HCT116 (cell line): Measurements from ENCODE around the gene GNG2. TPM values are rescaled to one million over a fixed set of nuclear protein-coding genes. Genes with fewer than 3 reads are reported as not detected.

ENCODE experiments used
- ATAC-seq: fragments of 200-7000 bp; cut with Tn5 transposase; 2 replicates; pipeline ENCODE4 v1.9.1; 2020; ENCODE audit warnings: mild to moderate bottlenecking, moderate library complexity
- BruUV-seq: library from RNA; stranded (reverse); fragments of 400-500 nt; replicated peaks from 2 replicates; lab custom pipeline; 2021; lab: Mats Ljungman, UMichigan
- CTCF ChIA-PET: fragments of 300-600 bp; sonication (Branson Sonifier 250); formaldehyde crosslinking; loops from one replicate; lab custom pipeline; 2021; ENCODE audit warnings: antibody characterized with exemption; lab: Charles Lee
- POLR2A ChIA-PET: fragments of 300-600, 350-600 bp; sonication (Branson Sonifier 250); formaldehyde crosslinking; loops from one replicate; lab custom pipeline; 2021; ENCODE audit warnings: antibody characterized with exemption; lab: Charles Lee
- RAD21 ChIA-PET, 2 experiments: fragments of 300-600 bp; sonication (Branson Sonifier 250); formaldehyde crosslinking; loops; one replicate each; lab custom pipeline; 2023; ENCODE audit warnings: low total read pairs in 2 of 2; ENCODE audit not compliant: uncharacterized antibody in 2 of 2, unreplicated experiment in 2 of 2, low non-redundant PET in 1 of 2; lab: Charles Lee
- DNase-seq: peaks from one replicate; pipeline ENCODE4 v3.0.0-alpha.2; 2010; ENCODE audit warnings: low read depth, low spot score
- H2AFZ ChIP-seq: fragments of 200-600 bp; shearing (Covaris generic), sonication (generic); 2 replicates; pipeline ENCODE4 v1.6.1; 2017; ENCODE audit warnings: low read depth, mixed run types, mixed read lengths, antibody characterized with exemption, low read length; ENCODE audit not compliant: poor library complexity, severe bottlenecking
- H3K27ac ChIP-seq: 2 replicates; pipeline ENCODE4 v1.5.1; 2012; ENCODE audit warnings: low read depth, low read length
- H3K27me3 ChIP-seq: fragments of 200-600 bp; sonication (generic); 2 replicates; pipeline ENCODE4 v1.6.1; 2016; ENCODE audit warnings: mixed run types, low read length, mixed read lengths; ENCODE audit not compliant: insufficient read depth
- H3K36me3 ChIP-seq, 2 experiments: fragments of 200-500 bp in 1 of 2; fragments of 200-600 bp in 1 of 2; sonication (Bioruptor generic) in 1 of 2; sonication (generic) in 1 of 2; 2 replicates each; pipeline versions ENCODE4 v1.5.1 to v1.6.1; 2014 to 2016; ENCODE audit warnings: low read length in 2 of 2, inconsistent platforms in 1 of 2, mixed read lengths in 1 of 2, mixed run types in 1 of 2; ENCODE audit not compliant: insufficient read depth in 2 of 2, control insufficient read depth in 1 of 2
- H3K4me1 ChIP-seq, 2 experiments: fragments of 200-600 bp in 1 of 2; sonication (generic) in 1 of 2; 2 replicates each; pipeline versions ENCODE4 v1.5.1 to v1.6.1; 2012 to 2017; ENCODE audit warnings: low read length in 2 of 2, inconsistent platforms in 1 of 2, mild to moderate bottlenecking in 1 of 2, mixed read lengths in 1 of 2, mixed run types in 1 of 2, moderate library complexity in 1 of 2; ENCODE audit not compliant: insufficient read depth in 2 of 2, control insufficient read depth in 1 of 2
- H3K4me2 ChIP-seq: fragments of 200-600 bp; sonication (generic); 2 replicates; pipeline ENCODE4 v1.6.1; 2017; ENCODE audit warnings: mixed run types, low read length, mixed read lengths
- H3K4me3 ChIP-seq, 2 experiments: fragments of 200-600 bp in 1 of 2; sonication (generic) in 1 of 2; replicated peaks in 1 of 2; 2 replicates each; pipeline ENCODE4 v1.5.1; 2011 to 2016; ENCODE audit warnings: low read length in 2 of 2, control low read depth in 1 of 2, low read depth in 1 of 2, mild to moderate bottlenecking in 1 of 2, mixed read lengths in 1 of 2, mixed run types in 1 of 2
- H3K79me2 ChIP-seq: fragments of 200-600 bp; sonication (generic); 2 replicates; pipeline ENCODE4 v1.6.1; 2017; ENCODE audit warnings: mild to moderate bottlenecking, mixed run types, low read length, moderate library complexity, mixed read lengths; ENCODE audit not compliant: insufficient read depth
- H3K9ac ChIP-seq: fragments of 200-600 bp; sonication (generic); 2 replicates; pipeline ENCODE4 v1.6.1; 2016; ENCODE audit warnings: low read length, mixed read lengths
- H3K9me2 ChIP-seq: fragments of 200-600 bp; sonication (generic), shearing (Covaris generic); 2 replicates; pipeline ENCODE4 v1.6.1; 2017; ENCODE audit warnings: mixed run types, mild to moderate bottlenecking, moderate library complexity; ENCODE audit not compliant: insufficient read depth
- H3K9me3 ChIP-seq, 2 experiments: fragments of 200-500 bp in 1 of 2; fragments of 200-600 bp in 1 of 2; sonication (Bioruptor generic) in 1 of 2; sonication (generic) in 1 of 2; 2 replicates each; pipeline ENCODE4 v1.6.1; 2014 to 2017; ENCODE audit warnings: low read length in 2 of 2, mixed read lengths in 2 of 2, inconsistent platforms in 1 of 2, low read depth in 1 of 2, mild to moderate bottlenecking in 1 of 2, mixed run types in 1 of 2, moderate library complexity in 1 of 2; ENCODE audit not compliant: control insufficient read depth in 1 of 2, insufficient read depth in 1 of 2
- H4K20me1 ChIP-seq: fragments of 200-600 bp; sonication (generic), shearing (Covaris generic); 2 replicates; pipeline ENCODE4 v1.6.1; 2017; ENCODE audit warnings: mixed run types, mild to moderate bottlenecking, moderate library complexity; ENCODE audit not compliant: insufficient read depth
- CEBPB ChIP-seq: IDR thresholded peaks from 2 replicates; pipeline ENCODE4 v1.6.1; 2012; ENCODE audit warnings: low read depth
- EZH2 ChIP-seq: fragments of 200-600 bp; sonication (generic); IDR thresholded peaks from 2 replicates; pipeline ENCODE4 v1.6.1; 2017; ENCODE audit warnings: antibody characterized with exemption, mixed run types
- POLR2AphosphoS5 ChIP-seq: IDR thresholded peaks from 2 replicates; pipeline ENCODE4 v1.6.1; 2011; ENCODE audit warnings: mild to moderate bottlenecking, low read depth, low read length, moderate library complexity
- RAD21 ChIP-seq: IDR thresholded peaks from 2 replicates; pipeline ENCODE4 v1.6.1; 2012; ENCODE audit warnings: low read depth, mild to moderate bottlenecking
- intact Hi-C: fragments of 100-400 bp; cut with micrococcal nuclease; formaldehyde crosslinking; loops from 2 replicates; pipeline ENCODE4 v1.10.0; 2022
- total RNA-seq: library from RNA; stranded (reverse); gene quantifications from one replicate; pipeline ENCODE4 v1.2.1, GENCODE V29; 2021; ENCODE audit not compliant: unreplicated experiment
- TF ChIP-seq, protein P1 (sequence below): IDR thresholded peaks from 2 replicates; pipeline ENCODE4 v1.6.1; 2011; ENCODE audit warnings: mild to moderate bottlenecking, low read length, moderate library complexity; ENCODE audit not compliant: insufficient replicate concordance; ENCODE audit errors: extremely low read depth

The GNG2 gene
- total RNA-seq, 1 experiment from 2014 or later, result 0.74 TPM

DNA sequence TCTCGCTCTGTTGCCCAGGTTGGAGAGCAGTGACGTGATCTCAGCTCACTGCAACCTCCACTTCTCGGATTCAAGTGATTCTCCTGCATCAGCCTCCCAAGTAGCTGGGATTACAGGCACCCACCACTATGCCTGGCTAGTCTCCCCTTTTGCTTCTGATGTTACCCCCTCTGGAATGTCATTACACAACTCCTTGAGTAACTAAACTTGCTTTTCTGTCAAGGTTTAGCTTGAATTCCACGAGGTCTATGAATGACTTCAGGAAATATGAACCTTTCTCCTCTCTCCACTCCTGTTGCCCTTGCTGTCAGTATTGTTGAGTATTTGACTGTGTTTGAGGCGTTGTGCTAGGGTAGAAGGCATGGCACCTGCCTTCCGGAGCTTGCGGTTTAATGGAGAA is 112.2 kb downstream of the GNG2 start:
- Histone ChIP-seq H2AFZ (no peak overlapping the region), H4K20me1 (no peaks in the 10 kb centered on the region), H3K4me3 (no peak overlapping the region), H3K27ac (no peak overlapping the region), H3K79me2 (no peaks in the 10 kb centered on the region), H3K9ac (no peak overlapping the region), H3K36me3 (no peaks in the 10 kb centered on the region), H3K4me1 (no peaks in the 10 kb centered on the region), H3K27me3 (peaks cover 7% of the 10 kb centered on the region; the same call in 1 of the 2 replicates), H3K9me3 (no peaks in the 10 kb centered on the region), H3K4me2 (no peak overlapping the region), H3K9me2 (no peaks in the 10 kb centered on the region)
- intact Hi-C loops, result loop anchor here (10.0 kb wide), 1 partner anchor 188 kb away; no protein-coding TSS in a partner anchor
- POLR2A ChIA-PET, result no interaction called here
- ATAC-seq (no peak), DNase-seq (no peak)
- RAD21 ChIA-PET, result no interaction called here
- CTCF ChIA-PET, result no interaction called here
- BruUV-seq, result no TSS peak
- TF ChIP-seq POLR2AphosphoS5 (no peak), RAD21 (no peak)

DNA sequence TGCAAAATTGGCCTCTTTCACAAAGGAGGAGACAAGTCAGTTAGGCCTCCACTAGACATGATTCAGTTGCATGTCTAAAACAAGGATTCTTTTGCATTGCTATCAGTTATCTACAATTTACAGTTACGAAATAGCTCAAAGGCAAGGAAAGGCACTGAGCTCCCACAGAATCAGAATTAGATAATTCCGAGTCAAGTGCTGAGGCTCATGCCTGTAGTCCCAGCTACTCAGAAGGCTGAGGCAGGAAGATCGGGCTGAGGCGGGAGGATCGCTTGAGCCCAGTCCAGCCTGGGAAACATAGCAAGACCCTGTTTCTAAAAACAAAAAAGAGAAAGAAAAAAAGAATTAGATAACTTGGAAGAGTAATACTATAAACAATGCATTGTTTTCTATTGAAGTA is 116.7 kb downstream of the GNG2 start:
- H3K27me3 ChIP-seq, result no peaks in the 10 kb centered on the region
- CTCF ChIA-PET, result no interaction called here
- H3K4me1 ChIP-seq, result peaks cover 0 to 6% of the 10 kb centered on the region in 2 experiments; a peak in 1 of 4 replicates
- no peak overlapping the region for H3K4me2 ChIP-seq
- no peaks in the 10 kb centered on the region for H3K9me2 ChIP-seq
- TF ChIP-seq, protein P1, sequence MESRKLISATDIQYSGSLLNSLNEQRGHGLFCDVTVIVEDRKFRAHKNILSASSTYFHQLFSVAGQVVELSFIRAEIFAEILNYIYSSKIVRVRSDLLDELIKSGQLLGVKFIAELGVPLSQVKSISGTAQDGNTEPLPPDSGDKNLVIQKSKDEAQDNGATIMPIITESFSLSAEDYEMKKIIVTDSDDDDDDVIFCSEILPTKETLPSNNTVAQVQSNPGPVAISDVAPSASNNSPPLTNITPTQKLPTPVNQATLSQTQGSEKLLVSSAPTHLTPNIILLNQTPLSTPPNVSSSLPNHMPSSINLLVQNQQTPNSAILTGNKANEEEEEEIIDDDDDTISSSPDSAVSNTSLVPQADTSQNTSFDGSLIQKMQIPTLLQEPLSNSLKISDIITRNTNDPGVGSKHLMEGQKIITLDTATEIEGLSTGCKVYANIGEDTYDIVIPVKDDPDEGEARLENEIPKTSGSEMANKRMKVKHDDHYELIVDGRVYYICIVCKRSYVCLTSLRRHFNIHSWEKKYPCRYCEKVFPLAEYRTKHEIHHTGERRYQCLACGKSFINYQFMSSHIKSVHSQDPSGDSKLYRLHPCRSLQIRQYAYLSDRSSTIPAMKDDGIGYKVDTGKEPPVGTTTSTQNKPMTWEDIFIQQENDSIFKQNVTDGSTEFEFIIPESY, result no peak
- TF ChIP-seq EZH2 (no peak), CEBPB (no peak)
- TF ChIP-seq, all 23 proteins: peak for 0
- ChIA-PET POLR2A (no interaction called here), RAD21 (no interaction called here)
- no peak overlapping the region for H2AFZ ChIP-seq
- no peak overlapping the region for H3K9ac ChIP-seq
- DNase-seq, result no peak
- ATAC-seq, result no peak
- no peaks in the 10 kb centered on the region for H3K9me3 ChIP-seq
- H4K20me1 ChIP-seq, result no peaks in the 10 kb centered on the region
- BruUV-seq, result no TSS peak
- no peak overlapping the region for H3K27ac ChIP-seq
- no peak overlapping the region for H3K4me3 ChIP-seq
- intact Hi-C loops, result loop anchor here (10.0 kb wide), 1 partner anchor 192 kb away; no protein-coding TSS in a partner anchor
- H3K36me3 ChIP-seq, result no peaks in the 10 kb centered on the region
- H3K79me2 ChIP-seq, result no peaks in the 10 kb centered on the region
